Right ventricle myocardium inferior (tissue), 1 donor: Measurements from ENCODE around the gene TSC22D4. TPM values are rescaled to one million over a fixed set of nuclear protein-coding genes. Genes with fewer than 3 reads are reported as not detected.
A peak's percentile ranks its signal among the peaks of the same experiment; 100 is the strongest.

Experiments
- ATAC-seq: fragments of 200-7000 bp; cut with Tn5 transposase; one replicate; pipeline ENCODE4 v1.9.1; 2020; ENCODE audit warnings: mild to moderate bottlenecking, moderate library complexity
- DNase-seq: peaks from one replicate; pipeline ENCODE4 v3.0.0; 2021; ENCODE audit errors: missing footprints
- intact Hi-C: fragments of 100-400 bp; cut with DNase I; formaldehyde crosslinking; loops from one replicate; pipeline ENCODE4 v1.11.0; 2022
- total RNA-seq: library from RNA; stranded (reverse); fragmentation: NEBNext Ultra II Directional; extraction: Animal tissue kit (Norgen Biotek cat#: 25700); gene quantifications from one replicate; pipeline ENCODE4 v1.2.1, GENCODE V29; 2021
- donor health status: DM: no; HTN: yes; CAD: no; lungs with severe emphysema.

TSC22D4 gene
- total RNA-seq, 1 donor from 2014 or later = 50.3 TPM

DNA sequence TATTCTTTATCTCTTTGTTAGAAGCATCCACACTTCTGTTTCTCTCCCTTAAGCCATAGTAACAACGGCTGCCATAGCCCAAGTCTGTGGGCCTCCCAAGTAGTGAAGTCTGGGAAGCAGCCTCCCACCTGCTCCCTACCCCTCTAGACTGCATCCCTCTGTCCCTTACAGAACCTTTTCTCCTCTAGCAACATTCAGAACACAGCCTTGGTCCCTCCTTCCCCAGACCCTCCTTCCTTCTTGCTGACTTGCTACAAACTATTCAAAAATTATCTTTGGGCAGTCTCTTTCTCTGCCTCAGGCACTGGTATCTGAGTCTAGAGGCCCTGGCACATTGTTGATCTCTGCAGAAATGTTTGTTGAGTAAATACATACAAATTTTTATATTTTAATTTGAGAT, 2.5 kb upstream of the TSC22D4 start:
- DNase-seq (no peak), ATAC-seq (no peak)
- intact Hi-C loops = no loop called here

DNA sequence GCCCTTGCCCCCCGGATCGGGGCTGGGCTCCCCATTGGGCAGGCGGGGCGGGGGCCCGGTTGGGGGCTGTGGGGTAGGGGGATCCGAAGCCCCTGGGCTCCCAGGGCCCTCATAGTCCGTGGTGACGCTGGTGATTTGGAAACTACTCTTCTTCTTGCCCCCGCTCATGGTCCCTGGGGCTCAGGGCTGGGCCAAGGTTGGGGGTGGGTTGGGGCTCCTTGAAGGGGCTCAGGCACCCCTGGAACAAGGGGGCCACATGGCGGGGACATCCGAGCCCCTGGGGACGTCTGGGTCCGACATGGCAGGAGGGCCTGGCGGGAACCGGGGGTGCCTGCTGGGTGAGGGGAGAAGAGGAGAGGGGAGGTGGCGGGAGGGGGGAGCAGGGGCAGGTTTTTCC, 1.1 kb downstream of the TSC22D4 start:
- no peak for ATAC-seq
- intact Hi-C loops = no loop called here
- DNase-seq = peak; percentile 67

DNA sequence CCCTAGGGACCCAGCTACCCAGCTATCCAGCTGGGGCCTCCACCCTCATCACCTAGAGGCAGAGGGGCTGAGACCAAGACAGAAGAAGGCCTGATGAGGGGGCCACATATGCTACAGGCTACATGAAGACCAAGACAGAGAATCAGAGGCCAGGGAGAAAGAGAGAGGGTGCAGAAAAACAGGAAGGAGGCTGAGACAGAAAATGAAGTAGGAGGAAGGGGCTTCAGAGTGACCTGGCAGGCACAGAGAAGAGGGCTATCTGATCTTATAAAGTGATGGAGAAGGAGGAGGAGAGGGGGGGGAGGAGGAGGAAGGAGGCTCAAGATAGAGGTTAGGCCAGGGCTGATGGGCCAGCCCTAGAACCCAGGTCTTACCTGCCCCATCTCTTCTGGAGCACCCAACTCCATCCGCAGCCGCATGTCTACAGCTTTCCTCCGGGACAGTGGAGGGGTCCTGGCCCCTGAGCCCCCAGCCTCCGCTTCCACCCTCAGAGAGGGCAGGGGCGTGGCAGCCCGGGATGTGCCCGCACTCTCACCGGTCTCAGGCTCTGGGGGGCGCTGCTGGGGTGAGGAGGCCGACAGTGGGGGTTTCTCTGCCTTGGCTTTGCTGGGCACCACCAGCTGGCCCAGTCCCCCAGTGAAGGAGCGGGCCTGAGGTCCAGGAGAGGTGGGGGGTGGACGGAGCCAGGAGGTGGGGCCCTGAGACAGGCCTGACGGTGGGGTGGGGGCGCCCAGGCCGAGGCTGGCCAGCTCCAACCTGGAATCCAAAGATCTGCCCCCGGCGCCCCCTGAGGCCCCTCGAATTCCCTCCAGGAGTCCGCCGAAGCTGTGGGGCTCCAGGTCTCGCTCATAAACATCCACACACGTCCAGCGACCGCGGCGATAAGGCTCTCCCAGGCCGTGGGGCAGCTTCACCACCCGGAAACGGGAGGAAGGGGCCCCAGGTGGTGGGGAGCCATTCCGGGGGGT, 1.8 kb downstream of the TSC22D4 start:
- intact Hi-C loops = no loop called here
- ATAC-seq = no peak
- peak; percentile 54 for DNase-seq

DNA sequence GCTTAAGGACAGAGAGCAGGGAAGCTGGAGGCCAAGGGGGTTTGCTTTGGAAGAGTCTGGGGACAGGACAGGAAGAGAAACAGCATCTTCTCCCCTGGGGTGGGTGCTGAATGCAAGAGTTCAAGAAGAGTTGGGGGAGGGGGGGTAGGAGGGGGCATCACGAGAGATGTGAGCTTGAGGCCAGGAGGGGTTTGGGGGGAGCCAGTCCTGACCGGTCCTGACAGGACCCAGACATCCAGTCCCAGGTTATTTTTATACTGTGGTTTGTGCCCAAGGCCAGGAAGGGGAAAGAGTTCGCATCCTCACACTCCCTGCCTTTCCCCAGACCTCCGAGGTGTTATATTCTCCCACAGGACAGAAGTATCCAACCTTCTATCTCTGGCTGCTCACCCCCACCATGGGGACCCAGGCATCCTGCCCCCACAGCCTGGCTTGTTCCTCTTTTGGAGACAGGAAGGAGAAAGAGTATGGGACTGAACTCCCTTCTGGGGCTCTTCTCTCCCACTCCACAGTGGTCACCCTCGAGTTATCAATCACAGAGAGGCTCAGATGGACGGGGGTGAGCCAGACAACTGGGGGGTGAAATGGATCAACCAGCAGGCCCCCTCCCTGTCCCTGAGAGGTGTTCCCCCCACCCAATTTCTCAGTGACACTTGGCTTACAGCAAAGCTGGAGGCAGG, 2.8 kb downstream of the TSC22D4 start:
- intact Hi-C loops = no loop called here
- ATAC-seq (no peak), DNase-seq (peak; percentile 45)

DNA sequence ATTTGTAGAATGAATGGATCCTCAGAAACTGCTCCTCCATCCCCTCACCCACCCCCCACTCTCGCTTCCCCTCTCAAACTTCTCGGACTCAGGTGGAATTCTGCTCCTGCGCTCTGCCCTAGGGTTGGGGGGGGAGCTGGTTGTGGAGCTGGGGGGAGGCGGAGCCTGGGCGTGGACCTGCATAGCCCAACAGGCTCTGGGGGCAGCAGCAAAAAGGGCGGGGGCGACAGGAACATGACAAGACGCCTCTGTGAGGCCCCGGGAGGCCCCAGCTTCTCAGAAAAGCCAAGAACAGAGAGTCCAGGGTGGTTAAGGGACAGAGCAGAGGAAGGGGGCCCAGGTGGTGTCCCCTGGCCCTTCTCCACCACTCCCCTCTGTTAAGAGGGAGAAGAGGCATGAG, 3.5 kb downstream of the TSC22D4 start:
- ATAC-seq (peak; percentile 3), DNase-seq (peak; percentile 85)
- intact Hi-C loops = no loop called here

DNA sequence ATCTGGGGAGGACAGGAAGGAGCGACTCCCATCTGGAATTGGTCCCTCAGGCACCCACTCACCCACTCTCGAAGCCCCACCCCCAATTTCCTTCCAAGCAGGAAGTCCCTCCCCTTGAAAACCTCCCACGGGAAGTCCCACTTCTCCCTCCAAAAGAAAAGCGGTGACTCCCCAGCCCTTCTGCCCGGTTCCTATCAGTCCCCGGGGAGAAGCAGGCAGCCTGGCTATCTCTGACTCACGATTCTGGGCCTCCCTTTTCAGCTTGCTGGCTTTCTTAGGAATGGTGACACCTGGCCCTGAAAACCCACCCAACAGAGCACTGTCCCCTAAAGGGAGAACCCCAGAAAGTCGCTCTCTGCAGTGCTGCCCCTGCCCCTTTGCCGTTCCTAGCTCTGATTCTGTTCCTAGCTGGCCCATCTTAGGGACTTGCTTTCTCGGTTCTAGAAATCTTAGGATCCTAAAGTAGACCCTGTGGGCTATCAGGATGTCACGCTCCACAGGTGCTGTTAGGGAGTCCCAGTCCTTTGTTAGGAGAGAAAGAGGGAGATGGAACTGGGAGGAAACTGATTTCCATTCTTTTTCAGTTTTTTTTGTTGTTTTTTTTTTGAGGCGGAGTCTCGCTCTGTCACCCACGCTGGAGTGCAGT, 6.0 kb downstream of the TSC22D4 start:
- peak; percentile 8 for ATAC-seq
- intact Hi-C loops = no loop called here
- DNase-seq = no peak

DNA sequence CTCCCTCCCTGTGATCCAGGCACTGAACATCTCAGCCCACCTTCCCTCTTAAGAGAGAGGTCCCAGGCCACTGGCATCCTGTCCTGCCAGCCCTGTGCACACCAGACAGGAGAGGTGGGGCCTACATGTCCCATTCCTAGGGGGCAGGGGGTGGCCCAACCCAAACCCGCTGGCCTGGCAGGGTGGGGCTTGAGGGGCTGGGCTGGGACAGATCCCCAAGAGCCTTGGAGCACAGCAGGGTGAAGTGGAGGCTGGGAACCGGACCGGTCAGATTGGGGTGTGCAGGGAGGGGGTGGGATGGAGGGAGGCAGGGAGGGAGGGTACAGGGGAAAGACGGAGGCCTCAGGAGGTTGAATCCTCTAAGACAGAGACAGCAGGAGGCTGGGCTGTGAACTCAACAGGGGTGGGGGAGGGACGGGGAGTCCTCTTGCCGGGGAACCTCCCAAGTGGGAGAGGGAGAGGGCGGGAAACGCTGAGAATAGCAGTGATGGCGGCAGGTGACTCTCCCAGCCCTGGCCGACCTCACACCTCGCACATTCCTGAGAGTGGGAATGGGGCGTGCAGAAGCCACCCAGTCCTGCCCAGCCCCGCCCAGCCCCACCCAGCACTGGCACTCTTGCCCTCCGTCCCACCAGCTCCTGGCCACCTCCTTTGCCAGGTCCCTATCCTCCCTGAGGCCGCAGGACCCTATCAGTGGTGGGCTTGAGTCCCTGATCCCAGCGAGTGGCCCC, 6.7 kb downstream of the TSC22D4 start:
- intact Hi-C loops = no loop called here
- DNase-seq = peak; percentile 65
- ATAC-seq = no peak

DNA sequence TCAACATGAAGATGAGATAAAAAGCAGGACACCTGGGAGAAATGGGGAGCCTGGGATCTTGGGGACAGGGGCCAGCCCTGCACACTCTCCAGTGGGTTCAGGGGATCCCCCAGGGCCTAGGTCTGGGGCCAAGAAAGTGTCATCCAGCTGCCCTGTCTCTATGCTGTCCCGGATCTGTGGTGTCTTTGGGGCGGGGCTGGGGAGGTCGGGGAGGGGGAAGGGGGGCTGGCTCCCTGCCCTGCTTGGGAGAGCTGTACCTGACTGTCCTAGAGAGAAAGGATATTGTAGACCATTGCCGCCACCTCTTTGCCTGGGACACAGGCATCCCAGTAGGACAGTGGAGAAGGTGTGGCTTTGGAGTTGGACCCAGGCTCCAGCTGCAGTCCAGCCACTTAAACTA, 8.0 kb downstream of the TSC22D4 start:
- ATAC-seq = no peak
- peak; percentile 26 for DNase-seq
- intact Hi-C loops = no loop called here

DNA sequence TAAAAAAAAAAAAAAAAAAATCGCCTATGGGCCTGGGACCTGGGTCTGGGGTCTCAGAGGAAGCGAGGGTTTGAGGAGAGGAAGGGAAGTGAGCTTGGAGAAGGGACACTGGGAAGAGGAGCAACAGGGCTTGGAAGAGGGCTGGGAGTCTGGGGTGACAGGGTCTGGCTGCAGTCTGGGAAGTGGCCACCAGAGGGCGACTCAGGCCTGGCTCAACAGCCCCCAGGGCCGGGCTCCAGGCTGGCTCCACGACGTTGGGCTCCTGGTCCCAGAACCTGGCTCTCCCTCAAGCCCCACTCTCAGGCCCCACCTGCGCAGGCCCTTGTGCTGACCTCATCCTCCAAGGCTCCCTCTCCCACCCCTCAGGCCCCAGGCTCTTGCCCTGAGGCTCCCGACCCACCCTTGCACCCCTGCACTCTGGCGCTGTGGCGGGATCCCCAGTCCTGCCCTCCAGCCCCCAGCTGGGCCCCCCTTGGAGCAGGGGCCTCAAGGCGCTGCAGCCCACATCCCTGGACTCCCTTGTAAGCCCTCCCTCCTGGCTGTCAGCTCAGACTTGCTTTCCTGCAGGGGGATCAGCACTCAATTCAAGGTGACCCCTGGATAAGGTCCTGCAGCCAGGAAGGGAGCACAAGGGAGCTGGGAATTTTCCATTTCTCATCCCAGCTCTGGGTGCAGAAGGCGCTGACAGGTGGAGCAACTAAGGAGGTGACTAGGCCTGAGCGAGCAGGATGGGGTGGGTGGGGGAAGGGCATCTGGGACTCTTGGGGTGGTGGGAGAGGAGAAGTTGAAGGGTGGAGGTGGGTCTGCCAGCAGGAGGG, 9.6 kb downstream of the TSC22D4 start:
- peak; percentile 73 for ATAC-seq
- intact Hi-C loops = loop anchor here (1.0 to 5.0 kb wide), 5 partner anchors 10 to 255 kb away; partner anchors contain the start of genes GIGYF1, GNB2 and TSC22D4
- peak; percentile 93 for DNase-seq

DNA sequence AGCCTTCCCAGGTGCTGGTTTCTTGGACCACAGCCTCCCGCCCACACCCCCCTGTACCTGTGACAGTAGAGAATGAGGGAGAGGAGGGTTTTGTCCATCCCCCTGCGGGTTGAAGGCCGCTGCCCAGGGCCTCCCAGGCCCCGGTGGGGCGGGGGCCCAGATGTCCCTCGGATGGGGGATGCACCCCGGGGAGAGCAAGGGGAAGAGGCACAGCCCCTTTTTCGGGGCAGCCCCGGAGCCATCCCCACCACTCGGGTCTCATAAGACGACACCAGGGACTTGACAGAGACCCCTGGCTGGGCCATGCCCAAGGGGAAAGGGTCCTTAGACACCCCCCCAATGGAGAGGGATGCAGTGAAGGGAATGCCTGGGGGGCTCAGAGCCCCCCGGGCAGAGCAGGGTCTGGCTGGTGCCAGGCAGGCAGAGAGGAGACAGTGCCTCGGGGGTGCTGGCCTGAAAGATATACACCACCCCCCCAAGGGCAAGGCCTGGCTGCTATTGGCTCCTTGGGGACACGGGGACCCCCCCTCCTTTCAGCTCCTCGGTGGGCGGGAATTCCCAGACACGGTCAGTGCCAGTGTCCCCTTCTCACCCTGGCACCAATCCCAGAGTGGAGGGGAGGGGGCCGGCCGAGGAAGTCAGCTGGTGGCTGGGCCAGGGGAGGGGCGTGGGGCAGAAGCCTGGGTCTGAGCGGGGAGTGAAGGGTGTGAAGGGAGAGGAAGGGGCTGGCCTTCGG, 11.2 kb downstream of the TSC22D4 start:
- intact Hi-C loops = loop anchor here (2.0 to 5.0 kb wide), 3 partner anchors 204 to 257 kb away; partner anchors contain the start of genes GIGYF1 and GNB2
- ATAC-seq = no peak
- DNase-seq = no peak

DNA sequence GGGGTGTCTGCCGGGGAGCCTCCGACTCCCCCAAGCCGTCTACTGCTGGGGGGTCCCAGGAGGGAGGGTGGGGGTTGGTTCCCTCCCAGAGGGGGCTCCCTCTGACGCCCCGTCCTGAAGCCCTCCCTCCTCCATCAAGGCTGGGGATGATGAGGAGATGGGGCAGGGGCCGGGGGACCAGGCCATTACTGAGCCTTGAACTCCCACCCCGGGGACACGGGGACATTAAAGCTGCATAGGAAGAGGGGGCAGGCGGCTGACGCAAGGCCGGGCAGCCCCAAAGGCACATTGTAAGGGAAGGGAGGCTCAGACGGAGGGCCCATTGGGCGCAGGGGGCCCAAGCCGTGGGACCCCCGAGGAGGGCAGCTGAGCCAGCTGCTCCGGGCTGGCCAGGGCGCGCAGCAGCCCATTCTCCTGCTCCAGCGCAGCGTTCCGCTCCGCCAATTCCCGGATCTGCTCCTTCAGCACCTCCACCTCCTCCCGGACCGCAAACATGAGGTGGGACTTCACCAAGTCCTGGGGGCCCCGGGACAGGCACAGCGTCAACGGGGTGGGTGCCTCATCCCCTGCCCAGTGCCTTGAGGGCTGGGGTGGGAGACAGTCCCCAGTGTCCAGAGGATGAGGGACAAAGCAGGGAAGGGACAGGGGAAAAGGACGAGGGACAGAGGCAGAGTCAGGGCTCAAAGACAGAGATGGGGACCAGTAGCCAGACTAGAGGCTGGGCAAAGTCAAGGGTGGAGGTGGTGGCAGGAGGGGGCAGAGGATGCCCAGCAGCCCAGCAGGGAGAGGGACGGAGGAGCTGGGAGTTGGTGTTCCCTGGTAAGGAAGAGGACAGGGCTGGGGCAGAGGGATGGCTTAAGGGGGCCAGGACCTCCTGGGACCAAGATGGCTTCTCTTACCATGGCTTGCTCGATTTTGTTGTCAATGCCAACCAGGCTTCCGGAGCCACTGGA, 12.1 kb downstream of the TSC22D4 start:
- intact Hi-C loops = loop anchor here (5.0 kb wide), 2 partner anchors 205 to 225 kb away; partner anchors contain the start of genes GIGYF1 and GNB2
- ATAC-seq (no peak), DNase-seq (no peak)

DNA sequence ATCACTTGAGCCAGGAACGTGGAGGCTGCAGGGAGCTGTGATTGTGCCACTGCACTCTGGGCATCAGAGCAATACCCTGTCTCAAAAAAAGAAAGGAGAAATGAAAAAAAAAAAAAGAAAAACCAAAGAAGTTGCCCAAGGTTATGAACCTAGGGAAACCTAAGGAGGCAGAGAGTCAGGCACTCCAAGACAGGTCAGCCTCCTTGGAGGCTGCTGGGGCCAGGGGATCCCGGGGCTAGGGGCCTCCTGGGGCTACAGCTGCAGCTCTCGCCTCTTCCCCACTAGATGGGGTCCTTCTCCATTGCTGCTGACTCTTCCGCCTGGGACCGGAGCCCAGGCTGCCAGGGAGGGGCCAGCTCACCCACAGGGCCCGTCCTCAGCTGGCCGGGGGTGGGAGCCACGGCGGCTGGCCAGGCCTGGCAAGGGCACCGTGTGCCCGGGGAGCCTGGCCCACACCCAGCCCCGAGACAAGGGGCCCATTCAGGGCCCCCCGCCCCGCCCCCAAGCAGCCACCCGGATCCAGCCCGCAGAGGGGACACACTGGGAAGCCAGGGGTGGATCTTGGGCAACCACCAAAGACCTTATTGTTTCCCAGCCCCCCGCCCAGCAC, 13.2 kb downstream of the TSC22D4 start:
- peak; percentile 85 for DNase-seq
- ATAC-seq = peak; percentile 84
- intact Hi-C loops = loop anchor here (1.0 to 5.0 kb wide), 3 partner anchors 17 to 226 kb away; partner anchors contain the start of genes GIGYF1, GNB2 and NYAP1

DNA sequence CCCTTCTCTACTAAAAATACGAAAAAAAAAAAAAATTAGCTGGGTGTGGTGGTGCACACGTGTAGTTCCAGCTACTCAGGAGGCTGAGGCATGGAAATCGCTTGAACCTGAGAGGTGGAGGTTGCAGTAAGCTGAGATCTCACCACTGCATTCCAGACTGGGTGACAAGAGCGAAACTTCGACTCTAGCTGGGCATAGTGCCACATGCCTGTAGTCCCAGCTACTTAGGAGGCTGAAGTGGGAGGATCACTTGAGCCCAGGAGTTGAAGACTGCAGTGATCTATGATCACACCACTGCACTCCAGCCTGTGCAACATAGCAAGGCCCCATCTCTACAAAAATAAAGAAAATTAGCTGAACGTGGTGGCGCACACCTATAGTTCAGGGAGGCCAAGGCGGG, 13.7 kb downstream of the TSC22D4 start:
- DNase-seq (no peak), ATAC-seq (no peak)
- intact Hi-C loops = loop anchor here (1.0 to 5.0 kb wide), 3 partner anchors 18 to 227 kb away; partner anchors contain the start of genes GIGYF1, GNB2 and NYAP1

DNA sequence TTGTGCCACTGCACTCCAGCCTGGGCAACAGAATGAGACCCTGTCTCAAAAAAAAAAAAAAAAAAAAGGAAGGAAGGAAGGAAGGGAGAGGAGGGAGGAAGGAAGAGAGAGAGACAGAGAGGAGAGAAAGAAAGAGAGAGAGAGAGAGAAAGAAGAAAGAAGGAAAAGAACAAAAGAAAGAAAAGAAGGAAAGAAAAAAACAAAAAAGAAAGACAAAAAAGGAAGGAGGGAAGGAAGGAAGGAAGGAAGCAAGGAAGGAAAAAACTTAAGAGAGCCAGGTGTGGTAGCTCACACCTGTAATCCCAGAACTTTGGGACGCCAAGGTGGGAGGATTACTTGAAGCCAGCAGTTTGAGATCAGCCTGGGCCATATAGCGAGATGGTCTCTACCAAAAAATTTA, 14.2 kb downstream of the TSC22D4 start:
- intact Hi-C loops = loop anchor here (1.0 to 5.0 kb wide), 3 partner anchors 19 to 228 kb away; partner anchors contain the start of genes GIGYF1, GNB2 and NYAP1
- DNase-seq (no peak), ATAC-seq (no peak)

DNA sequence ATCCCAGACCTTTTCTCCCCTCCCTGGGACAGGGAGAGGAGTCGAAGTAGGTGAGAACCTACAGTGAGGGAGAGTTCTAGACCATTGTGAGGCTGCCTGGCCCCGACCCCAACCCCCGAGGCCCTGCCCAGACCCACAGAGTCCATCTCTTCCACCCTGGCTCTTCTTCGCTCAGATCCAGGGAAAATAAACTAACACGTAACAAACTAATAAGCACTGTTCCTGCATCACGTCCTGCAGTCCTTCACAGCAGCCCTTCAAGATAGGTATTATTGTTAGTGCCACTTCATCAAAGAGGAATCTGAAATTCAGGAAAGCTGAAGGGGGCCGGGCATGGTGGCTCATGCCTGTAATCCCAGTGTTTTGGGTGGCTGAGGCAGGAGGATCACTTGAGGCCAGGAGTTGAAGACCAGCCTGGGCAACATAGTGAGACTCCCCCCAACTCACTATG, 14.8 kb downstream of the TSC22D4 start, which contains the start of gene SPACDR:
TSS of gene SPACDR (minus strand) at position 51 of the 451 bp plus-strand sequence. CDS start 235 bp downstream, outside the sequence.
- intact Hi-C loops = no loop called here
- ATAC-seq (no peak), DNase-seq (no peak)
